Ascending aorta (tissue), 2 donors: ENCODE results near the gene RPTOR. TPM values are rescaled to one million over a fixed set of nuclear protein-coding genes. Genes with fewer than 3 reads are reported as not detected.

Experiments
- DNase-seq, 2 donors: peaks; one replicate each; pipeline ENCODE4 v3.0.0-alpha.2; 2019; ENCODE audit warnings: low spot score in 2 of 2
- H3K27ac ChIP-seq, 2 donors: fragments of 200-600 bp; sonication (generic); one replicate each; pipeline ENCODE4 v1.5.1; 2016 to 2017; ENCODE audit warnings: mild to moderate bottlenecking in 1 of 2
- H3K27me3 ChIP-seq: fragments of 200-600 bp; sonication (generic); one replicate; pipeline ENCODE4 v1.5.1; 2017
- H3K36me3 ChIP-seq, 2 donors: fragments of 200-600 bp; sonication (generic); one replicate each; pipeline ENCODE4 v1.5.1; 2016
- H3K4me1 ChIP-seq, 2 donors: fragments of 200-600 bp; sonication (generic); one replicate each; pipeline ENCODE4 v1.5.1; 2016 to 2017; ENCODE audit warnings: mild to moderate bottlenecking in 1 of 2
- H3K4me3 ChIP-seq, 2 donors: fragments of 200-600 bp; sonication (generic); one replicate each; pipeline ENCODE4 v1.5.1; 2016 to 2017; ENCODE audit warnings: mild to moderate bottlenecking in 1 of 2
- H3K9me3 ChIP-seq, 2 donors: fragments of 200-600 bp; sonication (generic); one replicate each; pipeline ENCODE4 v1.5.1; 2016
- intact Hi-C: fragments of 100-400 bp; cut with DNase I; formaldehyde crosslinking; loops from one replicate; pipeline ENCODE4 v1.15.1; 2023
- total RNA-seq: library from RNA; depleted of rRNA; stranded (reverse); fragments of >200 nt; gene quantifications from one replicate; pipeline ENCODE4 v1.1.0, GENCODE V29; 2016
- TF ChIP-seq, protein P1 (sequence below), 3 experiments: fragments of 200-600 bp in 2 of 3; fragments of 450-650 bp in 1 of 3; sonication (generic) in 2 of 3; IDR thresholded peaks; one replicate each; pipeline ENCODE4 v1.5.1; 2016 to 2019; ENCODE audit warnings: antibody characterized with exemption in 3 of 3, mild to moderate bottlenecking in 1 of 3, moderate library complexity in 1 of 3

Gene RPTOR
- total RNA-seq, 1 donor from 2014 or later, result 36.1 TPM

DNA sequence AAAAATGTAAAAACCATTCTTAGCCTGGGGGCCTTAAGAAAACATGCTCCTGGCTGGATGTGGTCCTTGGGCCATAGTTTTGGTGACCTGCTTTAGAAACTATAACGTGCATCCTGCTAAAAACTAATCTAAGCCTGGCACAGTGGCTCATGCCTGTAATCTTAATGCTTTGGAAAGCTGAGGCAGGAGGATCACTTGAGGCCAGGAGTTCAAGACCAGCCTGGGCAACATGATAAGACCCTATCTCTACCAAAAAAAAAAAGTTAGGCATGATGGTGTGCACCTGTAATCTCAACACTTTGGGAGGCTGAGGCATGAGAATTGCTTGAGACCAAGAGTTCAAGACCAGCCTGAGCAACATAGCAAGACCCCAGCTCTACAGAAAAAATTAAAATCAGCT is 263.2 kb downstream of the RPTOR start:
- no peak for DNase-seq
- Histone ChIP-seq H3K4me3 (no peak overlapping the region), H3K27me3 (no peaks in the 10 kb centered on the region), H3K4me1 (no peaks in the 10 kb centered on the region), H3K27ac (no peak overlapping the region), H3K36me3 (no peaks in the 10 kb centered on the region), H3K9me3 (peaks cover 0 to 6% of the 10 kb centered on the region in 2 donors)
- intact Hi-C loops, result no loop called here
- TF ChIP-seq, protein P1, sequence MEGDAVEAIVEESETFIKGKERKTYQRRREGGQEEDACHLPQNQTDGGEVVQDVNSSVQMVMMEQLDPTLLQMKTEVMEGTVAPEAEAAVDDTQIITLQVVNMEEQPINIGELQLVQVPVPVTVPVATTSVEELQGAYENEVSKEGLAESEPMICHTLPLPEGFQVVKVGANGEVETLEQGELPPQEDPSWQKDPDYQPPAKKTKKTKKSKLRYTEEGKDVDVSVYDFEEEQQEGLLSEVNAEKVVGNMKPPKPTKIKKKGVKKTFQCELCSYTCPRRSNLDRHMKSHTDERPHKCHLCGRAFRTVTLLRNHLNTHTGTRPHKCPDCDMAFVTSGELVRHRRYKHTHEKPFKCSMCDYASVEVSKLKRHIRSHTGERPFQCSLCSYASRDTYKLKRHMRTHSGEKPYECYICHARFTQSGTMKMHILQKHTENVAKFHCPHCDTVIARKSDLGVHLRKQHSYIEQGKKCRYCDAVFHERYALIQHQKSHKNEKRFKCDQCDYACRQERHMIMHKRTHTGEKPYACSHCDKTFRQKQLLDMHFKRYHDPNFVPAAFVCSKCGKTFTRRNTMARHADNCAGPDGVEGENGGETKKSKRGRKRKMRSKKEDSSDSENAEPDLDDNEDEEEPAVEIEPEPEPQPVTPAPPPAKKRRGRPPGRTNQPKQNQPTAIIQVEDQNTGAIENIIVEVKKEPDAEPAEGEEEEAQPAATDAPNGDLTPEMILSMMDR (IDR thresholded peaks at IDR 0.05), result no peak

DNA sequence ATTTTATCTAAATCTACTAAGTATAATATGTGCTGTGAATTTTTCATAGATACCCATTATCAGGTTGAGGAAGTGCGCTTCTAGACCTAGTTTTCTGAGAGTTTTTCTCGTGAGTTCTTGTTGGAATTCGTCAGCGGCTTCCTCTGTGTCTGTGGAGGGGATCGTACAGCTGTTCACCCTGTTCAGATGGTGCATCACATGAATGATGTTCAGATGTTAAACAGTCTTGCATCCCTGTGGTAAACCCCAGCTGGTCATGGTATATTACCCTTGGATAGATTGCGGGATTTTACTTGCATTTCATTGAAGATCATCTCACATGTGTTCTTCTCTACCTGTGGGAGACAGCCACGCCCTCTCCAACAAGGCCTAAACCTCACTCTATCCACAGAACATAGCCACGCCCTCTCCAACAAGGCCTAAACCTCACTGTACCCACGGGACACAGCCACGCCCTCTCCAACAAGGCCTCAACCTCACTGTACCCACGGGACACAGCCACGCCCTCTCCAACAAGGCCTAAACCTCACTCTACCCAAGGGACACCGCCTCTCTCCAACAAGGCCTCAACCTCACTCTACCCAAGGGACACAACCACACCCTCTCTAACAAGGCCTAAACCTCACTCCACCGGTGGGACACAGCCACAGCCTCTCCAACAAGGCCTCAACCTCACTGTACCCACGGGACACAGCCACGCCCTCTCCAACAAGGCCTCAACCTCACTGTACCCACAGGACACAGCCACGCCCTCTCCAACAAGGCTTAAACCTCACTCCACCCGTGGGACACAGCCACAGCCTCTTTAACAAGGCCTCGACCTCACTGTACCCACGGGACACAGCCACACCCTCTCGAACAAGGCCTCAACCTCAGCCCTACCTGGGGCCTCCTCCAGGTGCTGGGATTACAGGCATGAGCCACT is 266.8 kb downstream of the RPTOR start:
- intact Hi-C loops, result no loop called here
- Histone ChIP-seq H3K27ac (no peak overlapping the region), H3K4me3 (no peak overlapping the region), H3K9me3 (peaks cover 0 to 6% of the 10 kb centered on the region in 2 donors), H3K4me1 (no peaks in the 10 kb centered on the region), H3K27me3 (no peaks in the 10 kb centered on the region), H3K36me3 (no peaks in the 10 kb centered on the region)
- TF ChIP-seq, protein P1 (IDR thresholded peaks at IDR 0.05), result no peak
- DNase-seq, result peak in 1 of 2 donors; percentile 46

DNA sequence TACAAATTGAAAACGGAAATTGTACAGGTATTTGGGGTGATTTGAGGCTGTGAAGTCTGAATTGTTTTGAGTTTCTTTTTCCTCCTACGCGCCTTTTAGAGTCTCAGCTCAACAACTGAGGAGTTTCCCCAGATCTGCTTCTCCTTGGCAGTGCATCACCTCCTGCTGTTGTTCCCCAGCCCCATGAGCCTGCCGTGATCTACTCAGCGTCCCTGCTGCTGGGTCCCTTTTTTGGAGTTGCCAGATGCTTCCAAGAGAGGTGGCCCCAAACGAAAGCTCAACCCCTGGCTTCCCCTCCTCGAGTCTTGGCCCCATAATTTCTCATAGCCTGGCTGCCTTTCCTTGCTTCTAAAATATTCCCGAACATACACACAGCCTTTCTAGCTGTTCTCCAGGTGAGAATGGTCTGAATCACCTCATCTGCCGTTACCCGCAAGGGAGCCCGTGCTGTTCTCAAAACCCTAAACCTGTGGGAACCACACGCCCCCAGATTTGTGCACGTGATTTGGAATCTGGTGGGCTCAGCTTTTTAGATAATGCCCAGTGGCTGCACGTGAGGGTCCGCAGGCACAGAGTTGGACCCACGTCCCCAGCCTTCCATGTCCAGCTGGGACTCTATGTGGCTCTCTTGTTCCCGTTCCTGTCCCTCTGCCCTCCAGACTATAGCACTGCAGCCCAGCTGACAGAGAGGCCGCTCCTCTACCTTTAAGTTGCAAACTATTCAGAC is 267.9 kb downstream of the RPTOR start:
- H3K4me3 ChIP-seq, result no peak overlapping the region
- H3K27me3 ChIP-seq, result no peaks in the 10 kb centered on the region
- intact Hi-C loops, result no loop called here
- peak in 1 of 2 donors; percentile 53 for DNase-seq
- no peak overlapping the region for H3K27ac ChIP-seq
- H3K4me1 ChIP-seq, result no peaks in the 10 kb centered on the region
- H3K9me3 ChIP-seq, result no peaks in the 10 kb centered on the region
- no peaks in the 10 kb centered on the region for H3K36me3 ChIP-seq
- TF ChIP-seq, protein P1 (IDR thresholded peaks at IDR 0.05), result no peak

DNA sequence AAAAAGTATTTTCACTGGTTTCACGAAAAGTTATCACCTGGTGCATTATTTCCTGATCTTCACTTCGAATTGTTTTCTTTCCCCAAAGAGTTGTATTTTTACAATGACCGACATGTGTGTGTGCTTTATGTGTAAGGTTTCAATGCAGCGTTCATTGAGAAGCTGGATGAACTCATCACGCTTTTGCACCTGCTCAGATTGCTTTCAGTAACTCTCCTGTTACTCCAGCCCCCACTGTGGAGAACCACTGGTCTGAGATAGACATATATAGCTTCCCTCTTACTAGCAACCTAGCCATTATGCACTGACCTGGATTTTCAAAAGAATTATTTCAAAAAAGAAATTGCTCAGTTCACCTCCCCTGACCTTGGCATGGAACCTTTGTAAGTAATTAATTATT is 268.7 kb downstream of the RPTOR start:
- intact Hi-C loops, result no loop called here
- no peak overlapping the region for H3K27ac ChIP-seq
- no peaks in the 10 kb centered on the region for H3K9me3 ChIP-seq
- H3K27me3 ChIP-seq, result no peaks in the 10 kb centered on the region
- TF ChIP-seq, protein P1 (IDR thresholded peaks at IDR 0.05), result no peak
- no peaks in the 10 kb centered on the region for H3K4me1 ChIP-seq
- no peak for DNase-seq
- H3K4me3 ChIP-seq, result no peak overlapping the region
- no peaks in the 10 kb centered on the region for H3K36me3 ChIP-seq

DNA sequence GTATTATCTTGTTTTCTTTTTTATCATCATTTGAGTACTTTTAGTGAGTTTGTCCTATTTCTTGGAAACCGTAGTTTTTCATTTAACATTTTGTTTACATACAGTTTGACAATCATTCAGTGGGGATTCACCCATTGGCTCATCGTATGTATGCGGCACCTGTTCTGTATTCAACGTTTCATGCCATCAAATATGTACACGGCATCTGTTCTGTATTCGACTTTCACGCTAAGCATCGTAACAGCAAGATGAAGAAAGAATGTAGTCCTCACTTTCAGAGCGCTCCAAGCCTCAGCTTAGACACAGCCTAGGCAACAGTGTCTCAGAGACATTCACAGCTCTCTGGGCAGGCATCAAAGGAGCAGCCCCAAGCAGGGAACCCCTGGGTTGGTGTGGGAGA is 269.9 kb downstream of the RPTOR start:
- H3K4me1 ChIP-seq, result no peaks in the 10 kb centered on the region
- TF ChIP-seq, protein P1 (IDR thresholded peaks at IDR 0.05), result no peak
- no peaks in the 10 kb centered on the region for H3K27me3 ChIP-seq
- peak in 1 of 2 donors; percentile 42 for DNase-seq
- H3K27ac ChIP-seq, result no peak overlapping the region
- intact Hi-C loops, result no loop called here
- no peak overlapping the region for H3K4me3 ChIP-seq
- H3K36me3 ChIP-seq, result no peaks in the 10 kb centered on the region
- no peaks in the 10 kb centered on the region for H3K9me3 ChIP-seq
